HEK293 (cell line): ENCODE data around the gene NOVA1.

ENCODE experiments used
- PRDM1 ChIP-seq: fragments of 450-650 bp; formaldehyde crosslinking; IDR thresholded peaks from 2 replicates; pipeline ENCODE4; 2016; ENCODE audit warnings: missing biosample characterization, missing genetic modification characterization
- ZNF121 ChIP-seq: fragments of 450-650 bp; formaldehyde crosslinking; IDR thresholded peaks from 2 replicates; pipeline ENCODE4 v1.5.1; 2016; ENCODE audit warnings: missing biosample characterization, missing genetic modification characterization
- ZNF221 ChIP-seq: fragments of 450-650 bp; formaldehyde crosslinking; IDR thresholded peaks from 2 replicates; pipeline ENCODE4 v1.5.1; 2017; ENCODE audit warnings: missing biosample characterization, missing genetic modification characterization, borderline replicate concordance
- ZNF747 ChIP-seq: fragments of 450-650 bp; formaldehyde crosslinking; IDR thresholded peaks from 2 replicates; pipeline ENCODE4 v1.5.1; 2016; ENCODE audit warnings: missing biosample characterization, missing genetic modification characterization
- TF ChIP-seq, protein P1 (sequence below): fragments of 450-650 bp; formaldehyde crosslinking; IDR thresholded peaks from 2 replicates; pipeline ENCODE4 v1.5.1; 2016; ENCODE audit warnings: missing biosample characterization, missing genetic modification characterization
- TF ChIP-seq, protein P2 (sequence below): fragments of 450-650 bp; formaldehyde crosslinking; IDR thresholded peaks from 2 replicates; pipeline ENCODE4 v1.5.1; 2016; ENCODE audit warnings: missing biosample characterization, missing genetic modification characterization
- TF ChIP-seq, protein P3 (sequence below): fragments of 450-650 bp; formaldehyde crosslinking; IDR thresholded peaks from 2 replicates; pipeline ENCODE4 v1.5.1; 2016; ENCODE audit warnings: missing biosample characterization, missing genetic modification characterization

DNA sequence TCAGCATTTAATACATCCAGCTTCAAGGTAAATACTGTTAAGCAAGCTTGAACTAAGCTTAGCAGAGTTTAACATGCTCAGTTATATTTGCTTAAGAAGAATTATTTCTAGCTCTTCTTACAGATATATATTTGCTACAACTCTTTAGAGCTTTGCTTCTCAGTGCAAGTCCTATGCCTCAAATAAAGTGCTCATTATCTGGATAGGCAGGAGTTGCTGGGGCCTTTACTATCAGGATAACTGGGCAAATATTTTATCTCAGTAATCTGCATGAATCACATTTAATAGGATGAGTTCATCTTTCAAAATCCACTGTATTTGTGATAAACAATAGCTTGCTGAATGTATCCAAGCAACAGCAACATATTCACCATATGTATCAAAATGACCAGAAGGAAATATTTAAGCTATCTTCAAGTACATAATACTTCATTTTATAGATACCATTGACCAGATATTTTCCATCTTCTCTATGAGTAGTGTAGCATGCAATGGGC lies 187.6 kb downstream of the NOVA1 start:
- TF ChIP-seq PRDM1 (tag by site-specific recombination) (no peak), ZNF221 (tag by site-specific recombination) (no peak), ZNF747 (tag by site-specific recombination) (no peak), ZNF121 (tag by site-specific recombination) (no peak)
- TF ChIP-seq, protein P1, sequence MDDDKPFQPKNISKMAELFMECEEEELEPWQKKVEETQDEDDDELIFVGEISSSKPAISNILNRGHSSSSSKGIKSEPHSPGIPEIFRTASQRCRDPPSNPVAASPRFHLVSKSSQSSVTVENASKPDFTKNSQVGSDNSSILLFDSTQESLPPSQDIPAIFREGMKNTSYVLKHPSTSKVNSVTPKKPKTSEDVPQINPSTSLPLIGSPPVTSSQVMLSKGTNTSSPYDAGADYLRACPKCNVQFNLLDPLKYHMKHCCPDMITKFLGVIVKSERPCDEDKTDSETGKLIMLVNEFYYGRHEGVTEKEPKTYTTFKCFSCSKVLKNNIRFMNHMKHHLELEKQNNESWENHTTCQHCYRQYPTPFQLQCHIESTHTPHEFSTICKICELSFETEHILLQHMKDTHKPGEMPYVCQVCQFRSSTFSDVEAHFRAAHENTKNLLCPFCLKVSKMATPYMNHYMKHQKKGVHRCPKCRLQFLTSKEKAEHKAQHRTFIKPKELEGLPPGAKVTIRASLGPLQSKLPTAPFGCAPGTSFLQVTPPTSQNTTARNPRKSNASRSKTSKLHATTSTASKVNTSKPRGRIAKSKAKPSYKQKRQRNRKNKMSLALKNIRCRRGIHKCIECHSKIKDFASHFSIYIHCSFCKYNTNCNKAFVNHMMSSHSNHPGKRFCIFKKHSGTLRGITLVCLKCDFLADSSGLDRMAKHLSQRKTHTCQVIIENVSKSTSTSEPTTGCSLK = no peak
- TF ChIP-seq, protein P2, sequence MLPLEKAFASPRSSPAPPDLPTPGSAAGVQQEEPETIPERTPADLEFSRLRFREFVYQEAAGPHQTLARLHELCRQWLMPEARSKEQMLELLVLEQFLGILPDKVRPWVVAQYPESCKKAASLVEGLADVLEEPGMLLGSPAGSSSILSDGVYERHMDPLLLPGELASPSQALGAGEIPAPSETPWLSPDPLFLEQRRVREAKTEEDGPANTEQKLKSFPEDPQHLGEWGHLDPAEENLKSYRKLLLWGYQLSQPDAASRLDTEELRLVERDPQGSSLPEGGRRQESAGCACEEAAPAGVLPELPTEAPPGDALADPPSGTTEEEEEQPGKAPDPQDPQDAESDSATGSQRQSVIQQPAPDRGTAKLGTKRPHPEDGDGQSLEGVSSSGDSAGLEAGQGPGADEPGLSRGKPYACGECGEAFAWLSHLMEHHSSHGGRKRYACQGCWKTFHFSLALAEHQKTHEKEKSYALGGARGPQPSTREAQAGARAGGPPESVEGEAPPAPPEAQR (tag by site-specific recombination) = no peak
- TF ChIP-seq, protein P3, sequence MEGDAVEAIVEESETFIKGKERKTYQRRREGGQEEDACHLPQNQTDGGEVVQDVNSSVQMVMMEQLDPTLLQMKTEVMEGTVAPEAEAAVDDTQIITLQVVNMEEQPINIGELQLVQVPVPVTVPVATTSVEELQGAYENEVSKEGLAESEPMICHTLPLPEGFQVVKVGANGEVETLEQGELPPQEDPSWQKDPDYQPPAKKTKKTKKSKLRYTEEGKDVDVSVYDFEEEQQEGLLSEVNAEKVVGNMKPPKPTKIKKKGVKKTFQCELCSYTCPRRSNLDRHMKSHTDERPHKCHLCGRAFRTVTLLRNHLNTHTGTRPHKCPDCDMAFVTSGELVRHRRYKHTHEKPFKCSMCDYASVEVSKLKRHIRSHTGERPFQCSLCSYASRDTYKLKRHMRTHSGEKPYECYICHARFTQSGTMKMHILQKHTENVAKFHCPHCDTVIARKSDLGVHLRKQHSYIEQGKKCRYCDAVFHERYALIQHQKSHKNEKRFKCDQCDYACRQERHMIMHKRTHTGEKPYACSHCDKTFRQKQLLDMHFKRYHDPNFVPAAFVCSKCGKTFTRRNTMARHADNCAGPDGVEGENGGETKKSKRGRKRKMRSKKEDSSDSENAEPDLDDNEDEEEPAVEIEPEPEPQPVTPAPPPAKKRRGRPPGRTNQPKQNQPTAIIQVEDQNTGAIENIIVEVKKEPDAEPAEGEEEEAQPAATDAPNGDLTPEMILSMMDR (tag by site-specific recombination) = no peak
